Osteoblast (primary cell): Measurements from ENCODE around the gene TARS1. TPM values are rescaled to one million over a fixed set of nuclear protein-coding genes. Genes with fewer than 3 reads are reported as not detected.

Source experiments
- DNase-seq: peaks from one replicate; pipeline ENCODE4 v3.0.0; 2011; ENCODE audit warnings: low spot score, mixed read lengths; ENCODE audit not compliant: insufficient read length; ENCODE audit errors: missing footprints
- H2AFZ ChIP-seq: 2 replicates; pipeline ENCODE4 v1.6.0; 2011; ENCODE audit warnings: mild to moderate bottlenecking, low read length
- H3K27ac ChIP-seq: 2 replicates; pipeline ENCODE4 v1.5.1; 2011; ENCODE audit warnings: mild to moderate bottlenecking, low read depth, low read length, moderate library complexity
- H3K27me3 ChIP-seq: 2 replicates; pipeline ENCODE4 v1.6.0; 2012; ENCODE audit warnings: mild to moderate bottlenecking, control low read depth, inconsistent platforms, low read length, moderate library complexity; ENCODE audit not compliant: insufficient read depth
- H3K36me3 ChIP-seq: 2 replicates; pipeline ENCODE4 v1.5.1; 2011; ENCODE audit warnings: mild to moderate bottlenecking, low read length, control low read depth, moderate library complexity; ENCODE audit not compliant: insufficient read depth
- H3K4me1 ChIP-seq: 2 replicates; pipeline ENCODE4 v1.5.1; 2011; ENCODE audit warnings: mild to moderate bottlenecking, low read length, control low read depth, moderate library complexity; ENCODE audit not compliant: insufficient read depth
- H3K4me2 ChIP-seq: 2 replicates; pipeline ENCODE4 v1.6.0; 2011; ENCODE audit warnings: mild to moderate bottlenecking, low read length; ENCODE audit not compliant: insufficient read depth
- H3K4me3 ChIP-seq: fragments of 200-600 bp; sonication (generic); 3 replicates; pipeline ENCODE4 v1.5.1; 2012; ENCODE audit warnings: mild to moderate bottlenecking, low read length, inconsistent platforms; ENCODE audit not compliant: insufficient read depth
- H3K79me2 ChIP-seq: 2 replicates; pipeline ENCODE4 v1.6.0; 2012; ENCODE audit warnings: mild to moderate bottlenecking, low read length, control low read depth, inconsistent platforms; ENCODE audit not compliant: insufficient read depth
- H3K9me3 ChIP-seq: 2 replicates; pipeline ENCODE4 v1.5.1; 2011; ENCODE audit warnings: low read depth, low read length, control low read depth
- H4K20me1 ChIP-seq: 2 replicates; pipeline ENCODE4 v1.6.0; 2012; ENCODE audit warnings: mild to moderate bottlenecking, low read length, control low read depth; ENCODE audit not compliant: insufficient read depth
- CTCF ChIP-seq: IDR thresholded peaks from 2 replicates; pipeline ENCODE4 v1.5.1; 2011; ENCODE audit warnings: mild to moderate bottlenecking, low read depth, low read length, moderate library complexity; ENCODE audit errors: extremely low read depth
- total RNA-seq: library from RNA; depleted of rRNA; stranded (reverse); fragments of >200 nt; gene quantifications from 2 replicates; pipeline ENCODE4 v1.2.3, GENCODE V29; 2012

Gene TARS1
- total RNA-seq, 1 donor = 353 TPM

- Histone ChIP-seq H3K27me3 (no peaks in the 10 kb centered on the region), H3K27ac (no peak overlapping the region)
Measured at GRCh38 chr5:33501899-33502298, 61.1 kb downstream of the TARS1 start.

GRCh38 chr5:33504570-33504969, 63.8 kb downstream of the TARS1 start:
- Histone ChIP-seq H3K9me3 (no peaks in the 10 kb centered on the region), H3K4me1 (peaks cover 3% of the 10 kb centered on the region), H3K79me2 (no peaks in the 10 kb centered on the region), H4K20me1 (no peaks in the 10 kb centered on the region), H3K36me3 (no peaks in the 10 kb centered on the region), H3K27ac (no peak overlapping the region), H3K4me3 (no peak overlapping the region), H3K27me3 (no peaks in the 10 kb centered on the region), H3K4me2 (no peak overlapping the region), H2AFZ (no peak overlapping the region)
- no peak for DNase-seq
- no peak for TF ChIP-seq CTCF

More at GRCh38 chr5:33501899-33502298, 61.1 kb downstream of the TARS1 start:
- Histone ChIP-seq H3K4me2 (no peak overlapping the region), H2AFZ (no peak overlapping the region), H3K9me3 (no peaks in the 10 kb centered on the region), H3K36me3 (no peaks in the 10 kb centered on the region), H3K79me2 (no peaks in the 10 kb centered on the region), H4K20me1 (no peaks in the 10 kb centered on the region), H3K4me1 (no peaks in the 10 kb centered on the region), H3K4me3 (no peak overlapping the region)
- DNase-seq = no peak
- TF ChIP-seq CTCF = no peak

- H3K27ac ChIP-seq = no peak overlapping the region
- H4K20me1 ChIP-seq = no peaks in the 10 kb centered on the region
- TF ChIP-seq CTCF = no peak
- H3K27me3 ChIP-seq = no peaks in the 10 kb centered on the region
- DNase-seq = no peak
- no peak overlapping the region for H3K4me2 ChIP-seq
- H3K79me2 ChIP-seq = no peaks in the 10 kb centered on the region
- no peaks in the 10 kb centered on the region for H3K9me3 ChIP-seq
- H3K4me3 ChIP-seq = no peak overlapping the region
- no peak overlapping the region for H2AFZ ChIP-seq
- peaks cover 3% of the 10 kb centered on the region for H3K4me1 ChIP-seq
- no peaks in the 10 kb centered on the region for H3K36me3 ChIP-seq
Measured at GRCh38 chr5:33507426-33507825, 66.7 kb downstream of the TARS1 start.

GRCh38 chr5:33509036-33509435, 68.3 kb downstream of the TARS1 start:
- no peak for DNase-seq
- TF ChIP-seq CTCF = no peak
- H3K27ac ChIP-seq = no peak overlapping the region
- H3K27me3 ChIP-seq = no peaks in the 10 kb centered on the region
- H3K9me3 ChIP-seq = no peaks in the 10 kb centered on the region
- no peaks in the 10 kb centered on the region for H3K79me2 ChIP-seq
- no peaks in the 10 kb centered on the region for H4K20me1 ChIP-seq
- peaks cover 10% of the 10 kb centered on the region for H3K4me1 ChIP-seq
- H3K4me2 ChIP-seq = no peak overlapping the region
- no peak overlapping the region for H3K4me3 ChIP-seq
- no peaks in the 10 kb centered on the region for H3K36me3 ChIP-seq
- H2AFZ ChIP-seq = no peak overlapping the region
